PC-3 (cell line): ENCODE measurements around the gene NTM. TPM values are rescaled to one million over a fixed set of nuclear protein-coding genes. Genes with fewer than 3 reads are reported as not detected.

Experiments
- ATAC-seq: fragments of 200-7000 bp; cut with Tn5 transposase; 2 replicates; pipeline ENCODE4 v1.9.1; 2020; ENCODE audit warnings: mild to moderate bottlenecking, moderate library complexity
- BruUV-seq: library from RNA; stranded (reverse); fragments of 400-500 nt; replicated peaks from 2 replicates; lab custom pipeline; 2021; lab: Mats Ljungman, UMichigan
- CTCF ChIA-PET: fragments of 300-600 bp; sonication (Branson Sonifier 250); formaldehyde crosslinking; loops from one replicate; lab custom pipeline; 2022; ENCODE audit warnings: antibody characterized with exemption; lab: Charles Lee
- POLR2A ChIA-PET: fragments of 300-600 bp; sonication (Branson Sonifier 250); formaldehyde crosslinking; loops from one replicate; lab custom pipeline; 2022; ENCODE audit warnings: antibody characterized with exemption; ENCODE audit not compliant: unreplicated experiment; lab: Charles Lee
- DNase-seq: peaks from one replicate; pipeline ENCODE4 v3.0.0-alpha.2; 2015
- H2AFZ ChIP-seq: fragments of 300-600 bp; sonication (generic); 2 replicates; pipeline ENCODE4 v1.6.0; 2016; ENCODE audit warnings: antibody characterized with exemption, low read length
- H3F3A ChIP-seq: fragments of 300-600 bp; sonication (generic); one replicate; pipeline ENCODE4 v1.6.0; 2017; ENCODE audit warnings: antibody characterized with exemption, low read length, control low read depth, mild to moderate bottlenecking; ENCODE audit not compliant: unreplicated experiment
- H3K27ac ChIP-seq: fragments of 300-600 bp; sonication (generic); 2 replicates; pipeline ENCODE4 v1.5.1; 2016; ENCODE audit warnings: mild to moderate bottlenecking, low read length
- H3K27me3 ChIP-seq: fragments of 300-600 bp; sonication (generic); 2 replicates; pipeline ENCODE4 v1.6.1; 2016; ENCODE audit warnings: low read length, mixed read lengths
- H3K36me3 ChIP-seq: fragments of 300-600 bp; sonication (generic); 2 replicates; pipeline ENCODE4 v1.6.1; 2016; ENCODE audit warnings: low read depth, mixed run types, low read length, mixed read lengths
- H3K4me1 ChIP-seq: fragments of 300-600 bp; sonication (generic); 2 replicates; pipeline ENCODE4 v1.5.1; 2016; ENCODE audit warnings: low read length; ENCODE audit not compliant: insufficient read depth
- H3K4me2 ChIP-seq: fragments of 300-600 bp; sonication (generic); 2 replicates; pipeline ENCODE4 v1.6.0; 2016; ENCODE audit warnings: low read length
- H3K4me3 ChIP-seq: fragments of 300-600 bp; sonication (generic); 2 replicates; pipeline ENCODE4 v1.5.1; 2016; ENCODE audit warnings: mild to moderate bottlenecking, low read length, mixed read lengths
- H3K79me2 ChIP-seq: fragments of 300-600 bp; sonication (generic); 2 replicates; pipeline ENCODE4 v1.6.1; 2017; ENCODE audit warnings: low read length, mixed read lengths
- H3K9ac ChIP-seq: fragments of 300-600 bp; sonication (generic); 2 replicates; pipeline ENCODE4 v1.6.0; 2016; ENCODE audit warnings: mild to moderate bottlenecking, low read length
- H3K9me2 ChIP-seq: fragments of 300-600 bp; sonication (generic); replicated peaks from 2 replicates; pipeline ENCODE4 v1.6.1; 2016; ENCODE audit warnings: mixed run types, low read length, mixed read lengths
- H3K9me3 ChIP-seq: fragments of 300-600 bp; sonication (generic); 2 replicates; pipeline ENCODE4 v1.6.1; 2016; ENCODE audit warnings: low read length, mixed read lengths
- H4K20me1 ChIP-seq: fragments of 300-600 bp; sonication (generic); 2 replicates; pipeline ENCODE4 v1.6.1; 2016; ENCODE audit warnings: low read length, mixed read lengths
- EZH2 ChIP-seq: fragments of 300-600 bp; sonication (generic); IDR thresholded peaks from one replicate; pipeline ENCODE4 v1.6.1; 2017; ENCODE audit warnings: antibody characterized with exemption, mild to moderate bottlenecking, low read length; ENCODE audit not compliant: unreplicated experiment
- EZH2phosphoT487 ChIP-seq: fragments of 300-600 bp; sonication (generic); IDR thresholded peaks from 2 replicates; pipeline ENCODE4 v1.6.1; 2018; ENCODE audit warnings: mild to moderate bottlenecking, antibody characterized with exemption, low read length, borderline replicate concordance
- intact Hi-C: fragments of 100-400 bp; cut with micrococcal nuclease; formaldehyde crosslinking; loops from 2 replicates; pipeline ENCODE4 v1.9.0; 2023
- total RNA-seq: library from RNA; depleted of rRNA; stranded (reverse); fragments of >200 nt; gene quantifications from 2 replicates; pipeline ENCODE4 v1.2.3, GENCODE V29; 2014
- TF ChIP-seq, protein P1 (sequence below): fragments of 300-600 bp; sonication (generic); conservative IDR thresholded peaks from 2 replicates; pipeline ENCODE4 v1.5.1; 2017; ENCODE audit warnings: antibody characterized with exemption, low read depth, mild to moderate bottlenecking, low read length

NTM gene
- total RNA-seq, 1 experiment from 2014 or later = not detected

DNA sequence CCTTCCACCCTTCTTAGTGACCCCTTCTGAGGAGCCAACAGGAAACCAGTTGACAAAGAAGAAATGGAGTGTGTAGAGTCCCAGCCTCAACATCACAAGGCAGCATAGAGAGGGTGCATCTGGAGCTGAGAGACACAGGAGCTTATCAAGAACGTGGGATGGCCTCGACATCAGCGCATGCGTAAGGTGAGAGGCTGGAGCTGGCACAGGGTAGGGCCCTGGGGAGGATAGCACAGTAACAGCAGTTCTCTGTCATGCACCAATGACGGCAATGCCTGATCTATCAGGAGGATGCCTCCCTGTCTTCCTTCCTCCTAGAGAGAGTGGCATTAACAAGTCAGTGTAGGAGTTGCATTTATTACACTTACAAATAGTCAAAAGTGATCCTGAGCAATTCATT, 426.1 kb downstream of the NTM start:
- ChIA-PET POLR2A (no interaction called here), CTCF (no interaction called here)
- Histone ChIP-seq H3K9me3 (no peaks in the 10 kb centered on the region), H3F3A (no peaks in the 10 kb centered on the region), H3K36me3 (no peaks in the 10 kb centered on the region), H2AFZ (no peak overlapping the region), H3K79me2 (no peaks in the 10 kb centered on the region), H4K20me1 (no peaks in the 10 kb centered on the region), H3K27ac (no peak overlapping the region), H3K4me2 (no peak overlapping the region), H3K9ac (no peak overlapping the region), H3K9me2 (no peaks in the 10 kb centered on the region), H3K4me3 (no peak overlapping the region), H3K27me3 (peaks cover 88% of the 10 kb centered on the region), H3K4me1 (no peaks in the 10 kb centered on the region)
- no TSS peak for BruUV-seq
- intact Hi-C loops = no loop called here
- TF ChIP-seq, protein P1, sequence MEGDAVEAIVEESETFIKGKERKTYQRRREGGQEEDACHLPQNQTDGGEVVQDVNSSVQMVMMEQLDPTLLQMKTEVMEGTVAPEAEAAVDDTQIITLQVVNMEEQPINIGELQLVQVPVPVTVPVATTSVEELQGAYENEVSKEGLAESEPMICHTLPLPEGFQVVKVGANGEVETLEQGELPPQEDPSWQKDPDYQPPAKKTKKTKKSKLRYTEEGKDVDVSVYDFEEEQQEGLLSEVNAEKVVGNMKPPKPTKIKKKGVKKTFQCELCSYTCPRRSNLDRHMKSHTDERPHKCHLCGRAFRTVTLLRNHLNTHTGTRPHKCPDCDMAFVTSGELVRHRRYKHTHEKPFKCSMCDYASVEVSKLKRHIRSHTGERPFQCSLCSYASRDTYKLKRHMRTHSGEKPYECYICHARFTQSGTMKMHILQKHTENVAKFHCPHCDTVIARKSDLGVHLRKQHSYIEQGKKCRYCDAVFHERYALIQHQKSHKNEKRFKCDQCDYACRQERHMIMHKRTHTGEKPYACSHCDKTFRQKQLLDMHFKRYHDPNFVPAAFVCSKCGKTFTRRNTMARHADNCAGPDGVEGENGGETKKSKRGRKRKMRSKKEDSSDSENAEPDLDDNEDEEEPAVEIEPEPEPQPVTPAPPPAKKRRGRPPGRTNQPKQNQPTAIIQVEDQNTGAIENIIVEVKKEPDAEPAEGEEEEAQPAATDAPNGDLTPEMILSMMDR = no peak
- TF ChIP-seq EZH2phosphoT487 = no peak
- TF ChIP-seq EZH2 = no peak
- ATAC-seq = no peak
- DNase-seq = no peak

DNA sequence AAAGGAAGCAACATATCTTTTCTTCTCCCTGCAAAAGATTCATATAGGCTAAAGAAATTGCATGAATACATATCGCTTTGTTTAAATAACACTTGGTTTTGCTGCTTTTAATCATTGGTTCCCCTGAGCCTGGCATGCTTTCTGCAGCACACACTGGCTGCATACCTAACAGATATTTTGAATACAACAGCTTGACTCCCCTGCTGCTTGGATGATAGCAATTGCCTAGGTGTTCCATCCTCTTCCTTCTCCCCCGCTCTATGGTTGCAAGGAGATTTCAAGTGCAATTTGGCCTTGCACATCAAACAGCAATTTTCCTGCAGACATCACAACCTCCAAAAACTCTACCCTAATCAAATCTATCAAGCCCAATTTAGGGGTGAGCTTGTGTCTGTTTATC, 430.0 kb downstream of the NTM start:
- Histone ChIP-seq H3K4me3 (no peak overlapping the region), H3K27ac (no peak overlapping the region), H2AFZ (no peak overlapping the region), H3K9me3 (no peaks in the 10 kb centered on the region), H3K9ac (no peak overlapping the region), H3K36me3 (no peaks in the 10 kb centered on the region), H3K79me2 (no peaks in the 10 kb centered on the region), H3K4me1 (no peaks in the 10 kb centered on the region), H4K20me1 (no peaks in the 10 kb centered on the region), H3K4me2 (no peak overlapping the region), H3K27me3 (peaks cover 86% of the 10 kb centered on the region), H3K9me2 (no peaks in the 10 kb centered on the region), H3F3A (no peaks in the 10 kb centered on the region)
- POLR2A ChIA-PET = no interaction called here
- TF ChIP-seq EZH2 (no peak), EZH2phosphoT487 (no peak)
- TF ChIP-seq, protein P1 = no peak
- DNase-seq (no peak), ATAC-seq (no peak)
- CTCF ChIA-PET = no interaction called here
- intact Hi-C loops = no loop called here
- no TSS peak for BruUV-seq

DNA sequence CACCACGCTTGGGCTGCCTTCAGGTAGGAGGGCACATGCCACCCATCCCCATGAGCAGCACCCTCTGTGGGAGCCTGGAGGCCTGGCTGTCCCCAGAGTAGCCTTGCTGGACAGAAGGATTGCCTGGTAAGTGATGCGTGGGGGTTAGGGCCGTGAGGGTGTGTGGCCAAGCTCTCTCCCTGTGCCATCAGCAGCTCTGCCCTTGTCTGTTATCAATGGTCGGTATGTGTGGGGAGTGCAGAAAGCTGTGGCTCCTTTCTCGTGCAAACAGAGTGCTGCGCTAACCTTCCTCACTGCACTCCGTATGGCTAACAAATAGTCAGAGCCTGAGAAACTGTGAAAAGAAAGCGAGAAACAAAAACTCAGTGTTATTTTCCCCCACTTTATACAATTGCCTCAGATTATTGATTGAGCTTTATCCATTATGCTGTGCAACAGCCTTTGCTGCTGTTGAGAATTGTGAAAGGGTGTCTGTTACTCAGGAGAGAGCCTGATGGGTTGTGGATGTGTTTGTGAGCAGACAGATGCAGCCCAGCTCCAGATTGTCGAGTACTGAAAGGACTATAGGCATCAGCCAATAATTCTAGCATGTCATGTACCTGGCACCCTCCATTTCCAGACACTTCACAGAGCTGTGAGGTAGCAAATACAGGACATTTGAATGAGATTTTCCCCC, 432.2 kb downstream of the NTM start:
- CTCF ChIA-PET = no interaction called here
- ATAC-seq (no peak), DNase-seq (no peak)
- POLR2A ChIA-PET = no interaction called here
- intact Hi-C loops = no loop called here
- TF ChIP-seq EZH2phosphoT487 = no peak
- no peak overlapping the region for H2AFZ ChIP-seq
- H3K27me3 ChIP-seq = peaks cover 71% of the 10 kb centered on the region
- H3K79me2 ChIP-seq = no peaks in the 10 kb centered on the region
- no peaks in the 10 kb centered on the region for H3K4me1 ChIP-seq
- BruUV-seq = no TSS peak
- H3K36me3 ChIP-seq = no peaks in the 10 kb centered on the region
- H3K9ac ChIP-seq = no peak overlapping the region
- no peaks in the 10 kb centered on the region for H3F3A ChIP-seq
- H3K4me3 ChIP-seq = no peak overlapping the region
- no peaks in the 10 kb centered on the region for H3K9me2 ChIP-seq
- no peak overlapping the region for H3K27ac ChIP-seq
- no peaks in the 10 kb centered on the region for H3K9me3 ChIP-seq
- no peaks in the 10 kb centered on the region for H4K20me1 ChIP-seq
- H3K4me2 ChIP-seq = no peak overlapping the region
